Type B pancreatic cell (in vitro differentiated cells): ENCODE data around the gene TMEM259. TPM values are rescaled to one million over a fixed set of nuclear protein-coding genes. Genes with fewer than 3 reads are reported as not detected.
A peak's percentile ranks its signal among the peaks of the same experiment; 100 is the strongest.

Experiments used
- DNase-seq: peaks from one replicate; pipeline ENCODE4 v3.0.0; 2021; ENCODE audit warnings: mixed read lengths; ENCODE audit not compliant: unreplicated experiment; ENCODE audit errors: extremely low spot score
- H3K27ac Mint-ChIP-seq: 2 replicates; pipeline ENCODE4 v1.8.0; 2021; ENCODE audit warnings: mild to moderate bottlenecking, mixed read lengths
- H3K27me3 Mint-ChIP-seq: 2 replicates; pipeline ENCODE4 v1.8.0; 2021; ENCODE audit warnings: mixed read lengths
- H3K36me3 Mint-ChIP-seq: 2 replicates; pipeline ENCODE4 v1.8.0; 2021; ENCODE audit warnings: mixed read lengths
- H3K4me1 Mint-ChIP-seq: one replicate; pipeline ENCODE4 v1.8.0; 2021; ENCODE audit warnings: mixed read lengths; ENCODE audit not compliant: unreplicated experiment
- H3K4me3 Mint-ChIP-seq: 2 replicates; pipeline ENCODE4 v1.8.0; 2021; ENCODE audit warnings: mild to moderate bottlenecking, mixed read lengths
- H3K9me3 Mint-ChIP-seq: 2 replicates; pipeline ENCODE4 v1.8.0; 2021; ENCODE audit warnings: mixed read lengths
- total RNA-seq: library from RNA; stranded (reverse); gene quantifications from 2 replicates; pipeline ENCODE4 v1.2.1, GENCODE V29; 2021; ENCODE audit warnings: low replicate concordance
- TF ChIP-seq, protein P1 (sequence below): fragments of 200-600 bp; sonication (generic); conservative IDR thresholded peaks from 2 replicates; pipeline ENCODE4 v1.5.0; 2021; ENCODE audit warnings: antibody characterized with exemption, mild to moderate bottlenecking

Gene TMEM259
- total RNA-seq, 1 donor from 2014 or later, result 173 TPM

DNA sequence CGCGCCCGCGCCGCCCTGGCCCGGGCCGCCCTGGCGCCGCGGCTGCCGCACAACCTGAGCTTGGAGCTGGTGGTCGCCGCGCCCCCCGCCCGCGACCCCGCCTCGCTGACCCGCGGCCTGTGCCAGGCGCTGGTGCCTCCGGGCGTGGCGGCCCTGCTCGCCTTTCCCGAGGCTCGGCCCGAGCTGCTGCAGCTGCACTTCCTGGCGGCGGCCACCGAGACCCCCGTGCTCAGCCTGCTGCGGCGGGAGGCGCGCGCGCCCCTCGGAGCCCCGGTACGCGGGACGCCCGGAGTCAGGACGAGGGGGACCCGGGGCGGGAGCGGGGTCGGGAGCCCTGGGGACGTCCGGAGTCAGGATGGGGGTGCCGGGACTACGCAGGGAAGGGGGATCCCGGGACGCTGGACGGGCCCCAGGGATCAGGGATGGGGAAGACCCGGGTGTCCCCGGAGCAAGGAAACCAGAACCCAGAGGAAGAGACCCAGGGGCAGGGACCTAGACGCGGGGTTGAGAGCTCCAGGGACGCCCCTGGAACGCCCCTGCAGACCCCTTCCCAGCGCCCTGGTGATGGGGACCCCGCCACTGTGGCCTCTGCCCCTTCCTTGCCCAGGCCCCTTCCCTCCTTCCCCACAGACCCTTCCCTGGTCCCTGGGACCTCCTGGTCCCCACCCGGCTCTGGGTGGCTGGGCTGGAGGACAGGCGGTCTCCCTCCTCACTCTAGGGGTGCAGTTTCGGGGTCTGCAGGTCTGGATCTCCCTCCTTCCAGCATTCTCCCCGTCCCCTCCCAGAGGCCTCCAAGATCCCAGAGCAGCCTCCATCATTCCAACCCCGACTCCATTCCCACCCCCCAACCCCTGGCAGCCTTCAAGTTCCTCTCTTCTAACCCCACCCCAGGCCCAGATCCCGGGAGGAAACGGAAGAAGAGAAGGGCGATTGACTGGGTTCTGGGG is 20.1 kb downstream of the TMEM259 start:
- no peaks in the 10 kb centered on the region for H3K9me3 Mint-ChIP-seq
- H3K27ac Mint-ChIP-seq, result no peak overlapping the region
- peaks cover 5% of the 10 kb centered on the region for H3K4me1 Mint-ChIP-seq
- H3K4me3 Mint-ChIP-seq, result peak overlapping the region; percentile 65
- TF ChIP-seq, protein P1, sequence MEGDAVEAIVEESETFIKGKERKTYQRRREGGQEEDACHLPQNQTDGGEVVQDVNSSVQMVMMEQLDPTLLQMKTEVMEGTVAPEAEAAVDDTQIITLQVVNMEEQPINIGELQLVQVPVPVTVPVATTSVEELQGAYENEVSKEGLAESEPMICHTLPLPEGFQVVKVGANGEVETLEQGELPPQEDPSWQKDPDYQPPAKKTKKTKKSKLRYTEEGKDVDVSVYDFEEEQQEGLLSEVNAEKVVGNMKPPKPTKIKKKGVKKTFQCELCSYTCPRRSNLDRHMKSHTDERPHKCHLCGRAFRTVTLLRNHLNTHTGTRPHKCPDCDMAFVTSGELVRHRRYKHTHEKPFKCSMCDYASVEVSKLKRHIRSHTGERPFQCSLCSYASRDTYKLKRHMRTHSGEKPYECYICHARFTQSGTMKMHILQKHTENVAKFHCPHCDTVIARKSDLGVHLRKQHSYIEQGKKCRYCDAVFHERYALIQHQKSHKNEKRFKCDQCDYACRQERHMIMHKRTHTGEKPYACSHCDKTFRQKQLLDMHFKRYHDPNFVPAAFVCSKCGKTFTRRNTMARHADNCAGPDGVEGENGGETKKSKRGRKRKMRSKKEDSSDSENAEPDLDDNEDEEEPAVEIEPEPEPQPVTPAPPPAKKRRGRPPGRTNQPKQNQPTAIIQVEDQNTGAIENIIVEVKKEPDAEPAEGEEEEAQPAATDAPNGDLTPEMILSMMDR, result no peak
- H3K36me3 Mint-ChIP-seq, result no peaks in the 10 kb centered on the region
- H3K27me3 Mint-ChIP-seq, result peaks cover 53% of the 10 kb centered on the region
- DNase-seq, result no peak

DNA sequence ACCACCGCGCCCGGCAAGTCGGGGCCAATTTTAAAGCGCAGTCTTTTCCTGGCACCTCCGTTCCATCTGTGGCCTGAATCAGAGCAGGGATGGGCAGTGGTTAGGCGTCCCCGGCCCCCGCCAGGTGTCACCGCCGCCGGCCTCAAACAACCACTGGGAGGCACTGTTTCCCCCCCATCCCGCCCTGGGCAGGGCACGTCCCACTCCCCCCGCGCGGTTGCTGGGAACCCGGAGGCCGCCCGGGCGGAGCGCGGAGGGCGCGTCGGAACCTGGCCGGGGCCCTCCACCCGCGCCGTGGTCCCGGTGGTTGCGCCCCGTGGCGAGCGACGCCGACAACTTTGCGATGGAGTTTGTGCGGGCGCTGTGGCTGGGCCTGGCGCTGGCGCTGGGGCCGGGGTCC is 20.8 kb downstream of the TMEM259 start, which contains the start of gene GRIN3B:
Gene GRIN3B, plus strand, starts transcription at position 325 of the 400 bp plus-strand sequence. Its CDS starts 19 bp downstream, at position 344.
- TF ChIP-seq, protein P1, result peak; percentile 74
- peaks cover 5% of the 10 kb centered on the region for H3K4me1 Mint-ChIP-seq
- no peak for DNase-seq
- H3K27ac Mint-ChIP-seq, result no peak within 1 kb of the TSS
- H3K9me3 Mint-ChIP-seq, result no peaks in the 10 kb centered on the region
- H3K36me3 Mint-ChIP-seq, result no peaks in the 10 kb centered on the region
- peak within 1 kb of the TSS; percentile 76 for H3K4me3 Mint-ChIP-seq
- peaks cover 53% of the 10 kb centered on the region for H3K27me3 Mint-ChIP-seq

DNA sequence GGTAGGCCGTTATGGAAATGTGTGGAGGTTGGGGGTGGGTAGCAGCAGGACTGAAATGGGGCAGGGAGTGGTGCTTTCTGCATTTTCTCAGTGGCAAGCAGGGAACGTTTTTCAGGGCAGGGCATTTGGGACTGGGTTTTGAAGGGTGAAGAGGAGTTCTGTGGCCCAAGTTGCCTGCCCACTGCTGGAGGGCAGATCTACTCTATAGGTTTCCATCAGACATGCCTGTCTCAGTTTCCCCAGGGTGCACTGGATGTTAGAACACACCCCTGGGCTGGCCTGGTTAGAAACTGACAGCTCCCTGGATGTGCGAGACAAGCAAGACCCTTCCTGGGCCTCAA is 21.6 kb downstream of the TMEM259 start:
- Mint-ChIP-seq H3K9me3 (no peaks in the 10 kb centered on the region), H3K27me3 (peaks cover 52% of the 10 kb centered on the region), H3K4me3 (peak overlapping the region; percentile 76), H3K36me3 (no peaks in the 10 kb centered on the region), H3K4me1 (peaks cover 5% of the 10 kb centered on the region), H3K27ac (no peak overlapping the region)
- DNase-seq, result no peak
- TF ChIP-seq, protein P1, result no peak

DNA sequence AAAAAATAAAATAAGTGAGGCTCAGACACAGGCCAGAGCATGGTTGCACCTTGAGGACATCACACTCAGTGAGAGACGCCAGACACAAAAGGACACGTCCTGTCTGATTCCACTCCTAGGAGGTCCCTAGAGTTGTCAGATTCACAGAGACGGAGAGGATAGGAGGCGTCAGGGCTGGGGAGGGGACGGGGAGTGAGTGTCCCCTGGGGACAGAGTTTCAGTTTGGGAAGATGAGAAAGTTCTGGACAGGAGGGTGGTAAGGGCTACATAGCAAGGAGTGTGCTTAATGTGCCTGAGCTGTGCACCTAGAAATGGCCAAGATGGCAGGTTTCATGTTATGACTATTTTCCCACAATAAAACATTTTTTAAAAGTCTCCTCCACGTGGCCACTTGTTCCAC is 22.9 kb downstream of the TMEM259 start:
- no peaks in the 10 kb centered on the region for H3K9me3 Mint-ChIP-seq
- no peak for DNase-seq
- TF ChIP-seq, protein P1, result no peak
- peaks cover 52% of the 10 kb centered on the region for H3K27me3 Mint-ChIP-seq
- H3K4me3 Mint-ChIP-seq, result peak overlapping the region; percentile 65
- no peaks in the 10 kb centered on the region for H3K36me3 Mint-ChIP-seq
- no peak overlapping the region for H3K27ac Mint-ChIP-seq
- peaks cover 5% of the 10 kb centered on the region for H3K4me1 Mint-ChIP-seq

DNA sequence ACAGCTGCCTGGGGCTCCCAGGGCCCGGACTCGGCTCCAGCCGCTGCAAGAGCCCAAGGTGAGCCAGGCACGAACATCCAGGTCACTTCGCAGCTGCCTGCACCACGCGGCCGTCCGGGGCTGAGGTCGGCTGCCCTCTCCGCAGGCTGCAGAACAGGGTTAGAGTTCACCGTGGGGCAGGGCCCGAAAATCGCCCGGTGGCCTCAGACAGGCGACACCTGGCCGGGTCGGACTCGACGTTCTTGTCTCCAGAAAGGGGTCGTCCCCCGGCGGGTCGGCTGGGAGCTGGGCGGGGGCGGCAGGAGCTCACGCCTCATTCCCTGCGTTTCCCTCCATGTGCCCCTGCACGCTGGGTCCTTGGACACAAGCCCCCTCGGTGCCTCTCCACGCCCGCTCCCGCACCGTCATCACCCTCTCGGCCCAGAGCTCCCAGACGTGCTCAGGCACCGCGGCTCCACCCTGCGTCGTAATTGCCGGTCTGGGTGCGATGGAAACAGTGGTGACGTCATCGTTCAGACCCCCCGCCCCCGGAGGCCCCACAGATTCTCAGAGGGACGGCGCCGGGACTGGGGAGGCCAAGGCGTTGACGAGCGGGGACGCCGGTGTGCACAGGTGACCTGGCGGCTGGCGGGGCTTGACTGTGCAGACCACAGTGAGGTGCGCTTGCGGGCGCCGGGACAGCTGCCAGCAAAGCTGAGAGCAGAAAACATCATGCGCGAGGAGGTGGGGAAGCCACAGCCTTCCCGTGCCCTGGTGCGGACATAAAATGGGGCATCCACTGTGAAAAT is 24.7 kb downstream of the TMEM259 start:
- Mint-ChIP-seq H3K36me3 (peaks cover 3% of the 10 kb centered on the region), H3K27ac (no peak overlapping the region), H3K9me3 (no peaks in the 10 kb centered on the region), H3K4me1 (peaks cover 5% of the 10 kb centered on the region), H3K4me3 (peak overlapping the region; percentile 55), H3K27me3 (peaks cover 44% of the 10 kb centered on the region)
- no peak for DNase-seq
- TF ChIP-seq, protein P1, result no peak
